ENCODE data around the gene RHOC.

The RHOC gene

DNA sequence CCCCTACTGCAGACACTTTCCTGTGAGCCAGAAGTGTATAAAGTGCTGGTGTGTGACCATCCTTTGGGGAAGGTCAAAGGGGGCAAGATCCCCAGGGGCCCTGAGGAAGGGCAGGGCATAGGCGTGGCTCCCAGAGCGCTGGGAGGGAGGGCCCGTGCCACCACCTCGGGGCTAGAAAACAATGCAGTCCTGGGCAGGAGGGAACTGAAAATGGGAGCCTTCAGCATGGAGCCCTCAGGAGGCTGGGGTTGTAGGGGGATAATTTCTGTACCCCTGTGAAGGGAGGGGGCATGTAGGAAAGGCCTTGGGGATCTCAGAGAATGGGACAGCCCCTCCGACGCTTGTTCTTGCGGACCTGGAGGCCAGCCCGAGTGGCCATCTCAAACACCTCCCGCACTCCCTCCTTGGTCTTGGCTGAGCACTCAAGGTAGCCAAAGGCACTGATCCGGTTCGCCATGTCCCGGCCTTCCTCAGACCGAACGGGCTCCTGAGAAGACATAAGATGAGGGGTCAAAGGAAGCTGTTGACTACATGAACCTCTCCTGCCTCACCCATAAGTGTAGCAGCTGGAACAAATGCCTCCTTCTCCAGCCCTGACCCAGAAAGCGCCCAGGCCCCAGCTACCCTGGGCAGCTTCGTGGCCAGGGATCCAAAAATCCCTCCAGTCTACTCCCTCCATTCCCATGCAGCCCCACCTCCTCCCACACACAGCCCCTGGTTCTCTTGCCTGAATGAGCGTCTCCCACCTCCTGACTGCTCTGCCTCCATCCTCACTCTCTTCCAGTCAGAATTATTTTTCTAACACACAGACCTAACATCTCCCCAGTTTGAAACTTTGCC lies 5.5 kb downstream of the RHOC start:
- no peak for DNase-seq

DNA sequence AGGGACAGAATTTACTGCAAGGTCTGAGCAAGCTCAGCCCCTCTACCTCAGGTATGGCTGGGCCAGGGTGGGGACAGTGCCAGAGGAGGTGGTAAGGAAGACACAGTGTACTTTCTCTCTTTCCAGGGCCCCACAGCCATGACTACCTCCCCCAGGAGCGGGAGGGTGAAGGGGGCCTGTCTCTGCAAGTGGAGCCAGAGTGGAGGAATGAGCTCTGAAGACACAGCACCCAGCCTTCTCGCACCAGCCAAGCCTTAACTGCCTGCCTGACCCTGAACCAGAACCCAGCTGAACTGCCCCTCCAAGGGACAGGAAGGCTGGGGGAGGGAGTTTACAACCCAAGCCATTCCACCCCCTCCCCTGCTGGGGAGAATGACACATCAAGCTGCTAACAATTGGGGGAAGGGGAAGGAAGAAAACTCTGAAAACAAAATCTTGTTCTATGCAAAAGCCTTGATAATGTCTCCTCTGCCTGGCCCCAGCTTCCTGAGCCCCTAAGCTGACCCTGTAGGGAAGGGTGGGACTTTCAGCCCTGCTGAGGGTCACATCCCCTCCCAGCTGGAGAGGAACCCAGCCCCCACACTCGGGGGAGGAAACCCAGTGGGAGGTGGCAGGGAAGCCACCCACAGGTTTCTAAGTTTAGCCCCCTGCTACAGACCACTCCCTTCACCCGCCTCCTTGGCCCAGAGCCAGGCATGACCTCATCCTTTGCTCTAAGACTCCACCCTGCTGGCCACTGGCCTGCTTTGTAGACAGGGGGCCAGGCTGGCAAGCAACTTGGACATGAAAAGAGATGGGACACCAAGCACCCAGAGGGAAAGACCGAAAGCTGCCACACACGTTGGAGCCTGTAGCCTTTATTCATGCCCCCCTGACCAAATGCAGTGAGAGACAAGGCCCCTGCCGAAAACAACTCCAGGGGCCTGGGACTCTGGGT lies 6.4 kb downstream of the RHOC start:
- peak; percentile 88 to 91 for DNase-seq

DNA sequence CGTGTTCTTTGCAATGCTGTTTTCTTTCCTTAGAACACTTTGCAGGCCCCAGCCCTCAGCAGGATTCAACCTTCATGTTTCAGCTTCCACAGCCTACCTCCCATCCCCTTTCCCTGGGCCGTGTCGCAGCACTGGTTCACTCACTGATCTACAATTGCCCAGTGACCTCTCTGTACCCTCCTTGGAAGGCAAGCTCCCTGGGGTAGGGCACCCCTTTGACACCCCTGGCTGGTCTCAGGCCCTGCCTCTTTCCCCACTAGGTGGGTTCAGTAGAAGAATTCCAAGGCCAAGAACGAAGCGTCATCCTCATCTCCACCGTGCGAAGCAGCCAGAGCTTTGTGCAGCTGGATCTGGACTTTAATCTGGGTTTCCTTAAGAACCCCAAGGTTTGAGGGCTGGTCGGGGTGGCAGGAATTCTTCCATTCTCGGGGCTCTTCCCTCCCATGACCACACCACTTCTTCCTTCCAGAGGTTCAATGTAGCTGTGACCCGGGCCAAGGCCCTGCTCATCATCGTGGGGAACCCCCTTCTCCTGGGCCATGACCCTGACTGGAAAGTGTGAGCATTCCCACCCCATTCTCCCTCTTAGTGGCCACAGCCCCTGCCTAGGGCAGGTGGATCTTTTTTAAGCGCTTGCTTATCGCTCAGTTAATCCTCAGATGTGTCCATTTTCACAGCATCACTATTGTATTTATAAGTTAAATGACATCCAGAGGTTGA lies 7.3 kb downstream of the RHOC start:
- DNase-seq = no peak

DNA sequence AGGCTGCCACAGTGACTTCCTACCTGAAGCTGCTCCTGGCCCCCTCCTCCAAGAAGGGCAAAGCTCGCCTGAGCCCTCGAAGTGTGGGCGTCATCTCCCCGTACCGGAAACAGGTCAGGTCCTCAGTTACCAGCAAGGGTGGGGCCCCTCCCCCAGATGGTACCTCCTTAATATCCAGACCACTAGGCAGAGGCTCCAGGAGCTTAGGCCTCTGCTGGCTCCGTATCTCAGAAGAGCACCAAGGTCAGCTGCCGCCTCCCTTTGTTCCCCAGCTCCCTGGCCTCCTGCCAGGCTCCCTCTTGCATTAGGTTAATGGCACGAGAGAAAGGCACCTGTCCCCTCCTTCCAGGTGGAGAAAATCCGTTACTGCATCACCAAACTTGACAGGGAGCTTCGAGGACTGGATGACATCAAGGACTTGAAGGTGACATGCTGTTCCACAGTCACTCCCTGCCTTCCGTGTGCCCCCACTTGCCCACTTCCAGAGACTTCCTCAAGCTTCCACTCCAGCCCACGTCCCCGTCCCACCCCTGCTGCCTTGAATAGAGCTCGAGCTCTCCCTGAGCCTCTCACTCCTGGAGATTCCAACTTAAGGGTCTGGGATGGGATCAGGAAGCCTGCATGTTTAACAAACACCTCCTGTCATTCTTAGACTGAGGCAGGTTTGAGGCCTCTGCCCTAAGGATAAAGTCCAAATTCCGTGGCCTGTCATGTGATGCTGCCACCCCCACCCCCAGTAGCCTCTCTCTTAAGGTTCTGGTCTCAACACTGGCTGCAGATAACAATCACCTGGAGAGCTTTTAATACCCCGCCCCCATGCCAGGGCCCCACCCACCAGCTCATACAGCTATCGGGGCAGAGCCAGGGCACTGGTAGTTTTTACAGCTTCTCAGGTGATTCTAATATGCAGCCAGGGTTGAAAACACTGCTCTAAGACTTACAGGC lies 8.3 kb downstream of the RHOC start:
- DNase-seq = no peak

DNA sequence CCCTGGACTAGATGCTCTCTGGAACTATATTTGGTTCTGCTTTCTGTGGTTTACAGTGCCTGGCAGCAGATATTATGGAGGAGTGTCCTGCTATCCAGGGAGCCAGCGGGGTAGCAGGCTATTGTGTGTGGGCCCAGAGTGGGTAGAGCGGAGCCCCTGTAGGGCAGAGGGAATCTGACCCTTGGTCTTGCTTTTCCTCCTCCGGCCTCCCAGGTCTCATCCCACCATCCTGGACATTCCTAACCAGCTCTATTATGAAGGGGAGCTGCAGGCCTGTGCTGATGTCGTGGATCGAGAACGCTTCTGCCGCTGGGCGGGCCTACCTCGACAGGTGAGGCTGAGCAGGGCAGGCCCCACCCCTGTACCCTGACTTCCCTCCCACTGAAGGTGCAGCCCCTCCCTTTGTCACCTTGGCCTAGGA lies 9.1 kb downstream of the RHOC start:
- no peak for DNase-seq

DNA sequence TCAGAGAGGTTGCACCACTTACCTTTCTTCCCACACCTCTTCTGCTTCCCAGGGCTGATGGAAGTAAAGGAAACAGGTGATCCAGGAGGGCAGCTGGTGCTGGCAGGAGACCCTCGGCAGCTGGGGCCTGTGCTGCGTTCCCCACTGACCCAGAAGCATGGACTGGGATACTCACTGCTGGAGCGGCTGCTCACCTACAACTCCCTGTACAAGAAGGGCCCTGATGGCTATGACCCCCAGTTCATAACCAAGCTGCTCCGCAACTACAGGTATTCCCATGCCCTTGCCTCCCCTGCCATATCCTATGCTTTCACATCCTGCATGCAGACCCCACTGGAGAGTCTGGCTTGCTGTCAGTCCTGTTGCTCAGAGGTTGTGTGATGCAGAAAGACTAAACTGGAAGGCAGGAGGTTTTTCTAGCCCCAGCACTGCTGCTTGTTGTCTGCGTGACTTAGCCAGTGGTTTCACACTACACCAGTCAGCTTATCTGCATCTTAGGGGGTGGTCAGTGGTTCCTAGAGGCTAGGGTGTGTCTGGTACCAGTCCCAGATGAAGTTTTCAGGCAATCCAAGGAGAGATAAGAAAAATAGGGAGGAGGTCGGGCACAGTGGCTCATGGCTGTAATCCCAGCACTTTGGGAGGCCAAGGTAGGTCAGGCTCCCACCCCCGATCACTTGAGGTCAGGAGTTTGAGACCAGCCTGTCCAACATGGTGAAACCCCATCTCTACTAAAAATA lies 10.2 kb downstream of the RHOC start:
- no peak for DNase-seq

DNA sequence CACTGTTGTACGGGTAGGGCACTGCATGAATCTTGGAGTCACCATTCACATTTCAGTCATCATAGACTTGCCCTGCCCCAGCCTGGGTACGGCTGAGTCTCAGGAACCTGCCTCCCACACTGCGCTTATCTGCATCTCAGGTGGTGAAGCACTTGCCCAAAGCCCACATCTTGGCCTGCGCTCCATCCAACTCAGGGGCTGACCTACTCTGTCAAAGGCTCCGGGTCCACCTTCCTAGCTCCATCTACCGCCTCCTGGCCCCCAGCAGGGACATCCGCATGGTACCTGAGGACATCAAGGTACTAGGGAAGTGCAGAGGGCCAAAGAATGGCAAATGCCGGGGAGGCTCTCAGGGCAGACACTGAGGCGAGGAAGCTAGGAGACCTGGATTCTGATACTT lies 11.7 kb downstream of the RHOC start:
- no peak for DNase-seq

DNA sequence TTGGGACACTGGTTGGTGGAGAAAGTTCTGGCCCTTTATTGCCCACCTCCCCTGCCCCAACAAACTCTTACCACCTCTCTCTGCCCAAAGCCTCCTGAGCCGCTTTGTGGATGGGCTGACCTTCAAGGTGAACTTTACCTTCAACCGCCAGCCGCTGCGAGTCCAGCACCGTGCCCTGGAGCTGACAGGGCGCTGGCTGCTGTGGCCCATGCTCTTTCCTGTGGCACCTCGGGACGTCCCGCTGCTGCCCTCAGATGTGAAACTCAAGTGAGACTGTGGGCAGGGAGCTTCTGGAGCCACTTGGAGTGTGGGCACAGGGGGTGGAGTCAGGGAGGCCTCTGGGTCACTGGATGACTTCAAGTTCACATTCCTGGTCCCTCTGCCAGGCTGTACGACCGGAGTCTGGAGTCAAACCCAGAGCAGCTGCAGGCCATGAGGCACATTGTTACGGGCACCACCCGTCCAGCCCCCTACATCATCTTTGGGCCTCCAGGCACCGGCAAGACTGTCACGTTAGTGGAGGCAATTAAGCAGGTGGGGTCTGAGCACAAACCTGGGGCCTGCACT lies 12.5 kb downstream of the RHOC start:
- DNase-seq = no peak

DNA sequence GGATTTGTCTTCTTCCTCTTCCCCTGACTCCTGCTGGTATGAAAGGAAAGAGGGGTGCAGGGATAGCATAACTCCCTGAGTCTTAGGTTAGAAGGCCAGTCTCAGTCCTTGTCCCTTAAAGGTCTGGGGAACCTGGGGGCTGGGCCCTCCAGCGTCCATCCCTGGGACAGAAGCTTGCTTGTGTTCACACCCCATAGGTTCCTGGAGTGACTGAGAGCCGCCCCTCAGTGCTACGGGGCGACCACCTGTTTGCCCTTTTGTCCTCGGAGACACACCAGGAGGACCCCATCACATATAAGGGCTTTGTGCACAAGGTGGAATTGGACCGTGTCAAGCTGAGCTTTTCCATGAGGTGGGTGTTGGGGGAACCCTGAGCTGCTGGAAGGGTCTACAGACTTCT lies 13.1 kb downstream of the RHOC start:
- DNase-seq = no peak

DNA sequence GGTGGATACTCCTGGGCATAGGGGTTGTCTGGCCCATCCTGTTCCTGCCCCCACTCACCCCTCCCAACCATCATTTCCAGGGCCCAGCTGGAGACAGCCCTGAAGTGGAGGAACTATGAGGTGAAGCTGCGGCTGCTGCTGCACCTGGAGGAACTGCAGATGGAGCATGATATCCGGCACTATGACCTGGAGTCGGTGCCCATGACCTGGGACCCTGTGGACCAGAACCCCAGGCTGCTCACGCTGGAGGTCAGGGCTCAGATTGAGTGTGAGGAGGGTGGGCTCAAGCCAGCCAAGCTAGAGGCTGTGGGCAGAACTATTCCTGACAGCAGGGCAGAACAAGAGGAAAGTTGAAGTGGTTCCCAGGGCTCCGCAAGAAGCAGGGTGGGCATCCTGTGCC lies 14.2 kb downstream of the RHOC start:
- DNase-seq = no peak

DNA sequence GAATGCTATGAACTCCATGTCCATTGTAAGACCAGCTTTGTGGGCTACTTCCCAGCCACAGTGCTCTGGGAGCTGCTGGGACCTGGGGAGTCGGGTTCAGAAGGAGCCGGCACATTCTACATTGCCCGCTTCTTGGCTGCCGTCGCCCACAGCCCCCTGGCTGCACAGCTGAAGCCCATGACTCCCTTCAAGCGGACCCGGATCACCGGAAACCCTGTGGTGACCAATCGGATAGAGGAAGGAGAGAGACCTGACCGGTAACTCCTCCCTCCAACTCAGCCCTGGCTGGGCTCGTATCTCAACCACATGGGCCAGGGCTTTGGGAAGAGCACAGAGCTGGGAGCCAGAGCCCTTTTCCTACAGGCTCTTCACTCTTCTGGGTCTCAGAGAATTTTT lies 17.1 kb downstream of the RHOC start:
- no peak for DNase-seq

DNA sequence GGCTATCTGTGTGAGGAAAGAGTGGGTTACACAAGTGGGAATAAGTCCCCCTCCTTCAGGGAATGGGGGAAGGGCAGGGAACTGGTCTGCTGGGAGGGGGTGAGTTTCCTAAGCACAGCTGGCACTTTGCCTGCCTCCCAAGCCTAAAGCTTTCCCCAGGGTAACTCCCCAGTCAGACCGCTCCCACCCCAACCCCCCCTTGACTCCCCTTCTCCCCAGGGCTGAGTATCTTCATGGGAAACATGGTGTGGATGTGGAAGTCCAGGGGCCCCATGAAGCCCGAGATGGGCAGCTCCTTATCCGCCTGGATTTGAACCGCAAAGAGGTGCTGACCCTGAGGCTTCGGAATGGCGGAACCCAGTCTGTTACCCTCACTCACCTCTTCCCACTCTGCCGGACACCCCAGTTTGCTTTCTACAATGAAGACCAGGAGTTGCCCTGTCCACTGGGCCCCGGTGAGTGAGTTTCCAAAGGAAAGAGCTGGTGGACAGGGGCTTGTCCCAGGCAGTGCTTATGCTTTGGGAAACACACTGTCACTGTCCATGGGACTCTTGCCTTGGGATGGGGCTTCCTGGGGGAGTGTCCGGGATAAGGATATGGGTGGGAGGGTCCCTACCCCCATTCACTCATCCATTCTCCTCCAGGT lies 17.6 kb downstream of the RHOC start:
- DNase-seq = no peak

DNA sequence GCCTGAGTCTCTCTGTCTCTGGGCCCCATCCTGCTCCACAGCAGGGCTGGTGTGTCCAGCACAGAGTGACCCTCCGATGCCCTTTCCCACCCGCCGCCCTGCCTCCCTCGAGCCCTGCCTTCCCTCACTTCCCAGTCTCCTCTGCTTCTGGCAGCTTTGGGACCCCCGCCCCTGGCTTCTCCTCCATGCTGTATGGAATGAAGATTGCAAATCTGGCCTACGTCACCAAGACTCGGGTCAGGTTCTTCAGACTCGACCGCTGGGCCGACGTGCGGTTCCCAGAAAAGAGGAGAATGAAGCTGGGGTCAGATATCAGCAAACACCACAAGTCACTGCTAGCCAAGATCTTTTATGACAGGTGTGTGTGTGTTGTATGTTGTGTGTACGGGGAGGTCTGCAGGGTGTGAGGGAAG lies 18.1 kb downstream of the RHOC start:
- DNase-seq = no peak

DNA sequence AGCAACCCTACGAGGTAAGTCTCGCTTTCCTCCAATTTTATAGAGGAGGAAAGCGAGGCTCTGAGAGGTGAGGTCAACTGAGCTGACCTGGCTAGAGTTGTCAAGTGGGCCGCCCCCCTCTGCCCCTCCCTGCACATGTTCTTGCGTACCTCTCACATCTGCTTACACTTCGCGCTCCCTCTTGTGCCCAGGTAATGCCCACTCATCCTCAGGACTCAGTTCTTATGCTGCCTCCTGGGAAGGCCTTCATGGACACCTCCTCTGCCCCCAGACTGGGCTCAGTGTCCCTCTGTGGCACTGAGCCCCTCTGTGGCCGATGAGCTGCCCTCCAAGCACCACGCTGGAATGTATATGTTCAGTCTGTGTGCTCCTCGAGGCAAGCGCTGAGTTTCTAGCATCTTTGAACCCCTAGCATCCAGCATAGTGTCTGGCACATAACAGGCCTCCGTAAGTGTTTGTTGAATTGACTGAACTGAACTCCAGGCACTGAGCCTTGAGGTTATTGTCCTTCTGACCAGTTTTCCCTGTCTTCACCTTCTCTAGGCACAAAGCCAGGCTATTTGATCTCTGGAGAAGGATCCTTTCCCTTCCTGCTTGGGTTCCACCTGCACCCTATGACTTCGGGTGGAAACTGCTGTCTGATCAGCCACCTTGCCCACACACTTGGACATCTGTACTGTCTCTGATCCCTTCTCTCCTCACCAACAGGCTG lies 19.0 kb downstream of the RHOC start:
- no peak for DNase-seq

DNA sequence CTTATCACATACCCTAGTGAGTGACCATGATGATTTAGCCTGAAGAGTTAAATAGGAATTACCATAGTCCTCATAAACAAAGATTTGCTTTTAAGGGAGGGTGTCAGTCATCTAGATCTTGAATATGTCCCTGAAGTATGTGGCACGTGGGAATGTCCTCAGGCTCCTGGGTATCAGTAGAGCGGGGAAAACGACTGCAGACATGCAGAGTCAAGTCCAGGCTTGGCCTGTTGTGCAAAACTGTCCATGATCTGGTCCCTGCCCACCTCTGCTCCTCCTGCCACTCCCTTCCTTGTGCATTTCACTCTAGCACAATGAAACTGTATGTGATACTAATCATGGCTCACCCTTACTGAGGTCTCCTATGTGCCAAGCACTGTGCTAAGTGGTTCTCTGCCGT lies 19.6 kb downstream of the RHOC start:
- DNase-seq = no peak

DNA sequence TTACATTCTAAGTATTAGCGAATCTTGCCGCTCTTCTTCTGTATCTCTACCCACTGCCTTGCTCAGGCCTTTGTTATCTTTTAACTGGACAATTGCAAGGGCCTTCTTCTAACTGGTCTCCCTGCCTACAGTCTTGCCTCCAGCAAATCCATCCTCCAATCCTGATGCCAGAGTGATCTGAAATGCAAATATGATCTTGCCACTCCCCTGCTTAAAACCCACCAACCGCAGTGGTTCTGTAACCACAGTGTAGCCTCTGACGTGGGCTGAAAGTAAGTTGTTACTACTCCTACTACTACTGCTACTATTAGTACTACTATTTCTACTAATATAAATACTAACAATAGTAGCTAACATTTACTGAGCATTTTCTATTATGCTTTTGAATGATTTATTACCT lies 20.1 kb downstream of the RHOC start:
- DNase-seq = no peak

DNA sequence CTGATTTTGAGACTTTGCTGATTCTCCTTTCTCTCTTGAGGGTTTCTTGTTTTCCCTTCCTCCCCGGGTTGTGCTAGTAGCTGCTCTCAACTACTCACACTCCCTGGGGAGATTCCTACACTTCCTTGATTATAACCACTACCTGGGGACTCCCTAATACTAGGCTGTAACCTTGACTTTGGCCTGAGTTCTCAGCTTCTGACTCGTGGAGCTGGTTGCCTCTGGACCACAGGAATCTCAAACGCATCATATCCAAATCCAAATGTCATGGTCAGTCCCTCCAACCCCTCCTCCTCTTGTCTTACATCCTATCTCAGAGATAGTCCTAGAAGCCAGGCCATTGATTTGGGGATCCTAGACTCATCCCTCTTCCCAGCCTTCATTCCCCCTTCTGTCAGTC lies 20.5 kb downstream of the RHOC start:
- no peak for DNase-seq

DNA sequence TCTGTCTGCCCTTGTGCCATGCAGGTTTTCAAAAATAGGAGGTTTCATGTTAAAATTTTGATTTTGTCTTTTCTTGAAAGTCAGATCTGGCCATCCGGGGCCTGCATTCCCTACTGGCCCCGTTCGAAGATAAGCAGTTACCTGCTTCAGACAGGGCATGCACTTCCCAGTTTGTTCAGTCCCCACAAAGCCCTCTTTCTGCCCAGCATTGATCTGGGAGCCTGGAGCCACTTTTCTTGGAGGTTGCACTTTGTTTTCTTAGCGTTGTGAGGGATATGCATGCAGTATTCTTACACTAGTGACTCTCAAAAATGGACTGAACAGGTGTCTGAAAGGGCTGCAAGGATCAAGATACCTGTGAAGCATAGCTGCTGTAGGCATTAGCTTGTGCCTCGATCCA lies 21.0 kb downstream of the RHOC start:
- no peak for DNase-seq

DNA sequence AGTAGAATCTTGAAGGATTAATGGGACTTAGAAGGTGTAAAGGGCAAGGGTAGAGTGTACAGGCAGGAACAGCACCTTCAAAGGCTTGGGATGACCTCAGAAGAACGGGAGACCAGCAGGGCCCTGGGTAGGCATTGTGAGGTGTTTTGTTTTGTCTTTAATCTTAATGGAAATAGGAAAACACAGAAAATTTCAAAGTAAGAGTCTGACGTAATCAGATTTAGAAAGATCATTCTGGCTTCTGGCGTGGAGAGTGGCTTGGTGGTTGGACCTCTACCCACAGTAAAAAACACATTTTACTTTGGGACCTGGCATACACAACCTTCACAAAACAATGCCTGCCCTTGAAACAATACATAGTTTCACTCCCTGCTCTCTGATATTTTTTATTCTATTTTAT lies 28.3 kb downstream of the RHOC start:
- DNase-seq = no peak

DNA sequence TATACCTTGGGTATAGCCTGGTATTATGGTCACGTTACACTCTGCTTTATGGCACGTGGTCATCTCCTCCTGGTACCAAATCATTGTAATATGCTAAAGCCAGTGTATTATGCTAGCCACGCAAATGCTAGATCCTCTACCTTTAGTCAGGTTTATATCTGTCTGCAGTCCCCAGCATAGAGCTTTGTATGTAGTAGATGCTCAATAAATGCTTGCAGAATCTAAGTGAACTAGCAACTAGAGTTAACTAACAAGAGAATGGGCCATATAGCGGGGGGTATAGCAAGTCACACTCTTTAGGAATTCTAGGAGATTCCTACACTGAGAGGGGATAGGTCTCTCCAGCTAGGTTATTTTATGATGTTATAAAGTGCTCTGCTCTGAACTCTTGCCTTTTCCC lies 29.4 kb downstream of the RHOC start:
- DNase-seq = no peak

Measured in inflammatory macrophage (primary cell).